HEK293T (cell line): ENCODE data around the gene SLC12A7.

Source experiments
- FOXA1 ChIP-seq: fragments of 450-650 bp; IDR thresholded peaks from 2 replicates; pipeline ENCODE4 v1.6.1; 2016; ENCODE audit warnings: mild to moderate bottlenecking
- FOXK2 ChIP-seq: fragments of 450-650 bp; IDR thresholded peaks from 2 replicates; pipeline ENCODE4 v1.6.1; 2016; ENCODE audit warnings: mild to moderate bottlenecking
- FOXM1 ChIP-seq: fragments of 450-650 bp; IDR thresholded peaks from 2 replicates; pipeline ENCODE4 v1.6.1; 2017; ENCODE audit warnings: mild to moderate bottlenecking, borderline replicate concordance

GRCh38 chr5:1017056-1017455, 94.8 kb downstream of the SLC12A7 start:
- TF ChIP-seq FOXK2 (no peak), FOXA1 (no peak), FOXM1 (no peak)
